T-helper 9 cell (primary cell): ENCODE measurements around the gene PCK2.

Experiments used
- DNase-seq: peaks from one replicate; pipeline ENCODE4 v3.0.0-alpha.2; 2020

The PCK2 gene

GRCh38 chr14:24077086-24077485 lies 17.0 kb upstream of the PCK2 start:
- DNase-seq, result no peak

- DNase-seq, result no peak
These were observed 16.0 kb upstream of the PCK2 start for GRCh38 chr14:24078146-24078545.

GRCh38 chr14:24079491-24080141 lies 14.5 kb upstream of the PCK2 start:
- no peak for DNase-seq

GRCh38 chr14:24080142-24080530 lies 14.0 kb upstream of the PCK2 start:
- no peak for DNase-seq

- peak; percentile 48 for DNase-seq
These were observed 13.0 kb upstream of the PCK2 start for GRCh38 chr14:24080888-24081738.

- DNase-seq, result no peak
These were observed 12.3 kb upstream of the PCK2 start for GRCh38 chr14:24081739-24082211.

GRCh38 chr14:24082411-24083080 lies 11.6 kb upstream of the PCK2 start:
- DNase-seq, result no peak

GRCh38 chr14:24083462-24083861 lies 10.6 kb upstream of the PCK2 start:
- DNase-seq, result no peak

GRCh38 chr14:24084440-24084839 lies 9.7 kb upstream of the PCK2 start:
- no peak for DNase-seq

GRCh38 chr14:24085215-24085614 lies 8.9 kb upstream of the PCK2 start:
- DNase-seq, result no peak

GRCh38 chr14:24086193-24086955 lies 7.7 kb upstream of the PCK2 start:
- no peak for DNase-seq

- no peak for DNase-seq
These were observed 7.1 kb upstream of the PCK2 start for GRCh38 chr14:24087004-24087403.

- DNase-seq, result no peak
These were observed 6.0 kb upstream of the PCK2 start for GRCh38 chr14:24088095-24088494.

- DNase-seq, result no peak
These were observed 4.2 kb upstream of the PCK2 start for GRCh38 chr14:24089890-24090289.

GRCh38 chr14:24092110-24092504 lies 2.0 kb upstream of the PCK2 start:
- no peak for DNase-seq

GRCh38 chr14:24092505-24093206 lies 1.5 kb upstream of the PCK2 start:
- no peak for DNase-seq

GRCh38 chr14:24093207-24093900 lies 757 bp upstream of the PCK2 start:
- DNase-seq, result no peak

- DNase-seq, result no peak
These were observed 745 bp downstream of the PCK2 start for GRCh38 chr14:24094841-24095270.

- no peak for DNase-seq
These were observed 1.4 kb downstream of the PCK2 start for GRCh38 chr14:24095271-24096068.

GRCh38 chr14:24096545-24097181 lies 2.6 kb downstream of the PCK2 start:
- DNase-seq, result no peak
